Endothelial cell of hepatic sinusoid (primary cell): Measurements from ENCODE around the gene EFR3B.
"Not testable (repeated sequence)": the region's sequence is repeated elsewhere in the genome, so short reads cannot be mapped to it uniquely, and the experiment has no call there.

Experiments
- in situ Hi-C: cut with HindIII; loops from 2 replicates; pipeline ENCODE4 v1.10.0; 2017; ENCODE audit warnings: low sequenced_read_pairs

EFR3B gene

GRCh38 chr2:25041928-25042320 lies at the start of gene EFR3B:
TSS of gene EFR3B (plus strand) at chr2:25042076. CDS start at chr2:25042313, 237 bp downstream.
- in situ Hi-C loops: no loop called here

GRCh38 chr2:24993406-24994145 lies 48.3 kb upstream of the EFR3B start:
- in situ Hi-C loops: no loop called here

GRCh38 chr2:24994146-24994724 lies 47.6 kb upstream of the EFR3B start:
- in situ Hi-C loops: no loop called here

- in situ Hi-C loops: not testable (repeated sequence)
Observed at GRCh38 chr2:24999097-24999496, 42.8 kb upstream of the EFR3B start.

- in situ Hi-C loops: no loop called here
Observed at GRCh38 chr2:25000036-25000435, 41.8 kb upstream of the EFR3B start.

- in situ Hi-C loops: no loop called here
Observed at GRCh38 chr2:25000503-25001324, 41.2 kb upstream of the EFR3B start.

- in situ Hi-C loops: no loop called here
Observed at GRCh38 chr2:25001325-25001637, 40.6 kb upstream of the EFR3B start.

GRCh38 chr2:25002066-25002465 lies 39.8 kb upstream of the EFR3B start:
- in situ Hi-C loops: no loop called here

GRCh38 chr2:25009954-25010353 lies 31.9 kb upstream of the EFR3B start:
- in situ Hi-C loops: no loop called here

- in situ Hi-C loops: not testable (repeated sequence)
Observed at GRCh38 chr2:25011342-25011741, 30.5 kb upstream of the EFR3B start.

GRCh38 chr2:25014631-25015030 lies 27.2 kb upstream of the EFR3B start:
- in situ Hi-C loops: no loop called here

- in situ Hi-C loops: no loop called here
Observed at GRCh38 chr2:25018681-25019080, 23.2 kb upstream of the EFR3B start.

- in situ Hi-C loops: no loop called here
Observed at GRCh38 chr2:25021791-25022362, 20.0 kb upstream of the EFR3B start.

- in situ Hi-C loops: no loop called here
Observed at GRCh38 chr2:25023333-25023732, 18.5 kb upstream of the EFR3B start.

GRCh38 chr2:25025229-25026007 lies 16.5 kb upstream of the EFR3B start:
- in situ Hi-C loops: no loop called here

- in situ Hi-C loops: no loop called here
Observed at GRCh38 chr2:25026008-25026530, 15.8 kb upstream of the EFR3B start.

GRCh38 chr2:25029183-25029554 lies 12.7 kb upstream of the EFR3B start:
- in situ Hi-C loops: no loop called here

GRCh38 chr2:25030702-25031101 lies 11.2 kb upstream of the EFR3B start:
- in situ Hi-C loops: no loop called here

GRCh38 chr2:25032094-25032493 lies 9.8 kb upstream of the EFR3B start:
- in situ Hi-C loops: no loop called here

GRCh38 chr2:25032901-25033300 lies 9.0 kb upstream of the EFR3B start:
- in situ Hi-C loops: no loop called here

- in situ Hi-C loops: no loop called here
Observed at GRCh38 chr2:25034081-25034480, 7.8 kb upstream of the EFR3B start.
